WTC11 (cell line): ENCODE results near the gene ASCC1. TPM values are rescaled to one million over a fixed set of nuclear protein-coding genes. Genes with fewer than 3 reads are reported as not detected.
"Not testable (repeated sequence)": the region's sequence is repeated elsewhere in the genome, so short reads cannot be mapped to it uniquely, and the experiment has no call there.

ENCODE experiments used
- ATAC-seq: fragments of 200-7000 bp; cut with Tn5 transposase; 2 replicates; pipeline ENCODE4 v1.10.0; 2021; ENCODE audit warnings: mild to moderate bottlenecking, moderate library complexity
- CTCF ChIA-PET: fragments of 300-600 bp; sonication (Branson Sonifier 250); formaldehyde crosslinking; loops from one replicate; lab custom pipeline; 2021; ENCODE audit warnings: antibody characterized with exemption; lab: Charles Lee
- POLR2A ChIA-PET: fragments of 350-600 bp; sonication (Branson Sonifier 250); formaldehyde crosslinking; loops from one replicate; lab custom pipeline; 2021; ENCODE audit warnings: antibody characterized with exemption; lab: Charles Lee
- DNase-seq: peaks from one replicate; pipeline ENCODE4 v3.0.0; 2021; ENCODE audit warnings: low spot score
- H3K27ac Mint-ChIP-seq: 2 replicates; pipeline ENCODE4 v1.8.0; 2021; ENCODE audit warnings: mixed read lengths
- H3K27me3 Mint-ChIP-seq: 2 replicates; pipeline ENCODE4 v1.8.0; 2021; ENCODE audit warnings: low read depth, mild to moderate bottlenecking, moderate library complexity, mixed read lengths
- H3K36me3 Mint-ChIP-seq: 2 replicates; pipeline ENCODE4 v1.8.0; 2021; ENCODE audit warnings: mixed read lengths
- H3K4me1 Mint-ChIP-seq: 2 replicates; pipeline ENCODE4 v1.8.0; 2022; ENCODE audit warnings: mixed read lengths
- H3K4me3 Mint-ChIP-seq: 2 replicates; pipeline ENCODE4 v1.8.0; 2021; ENCODE audit warnings: mild to moderate bottlenecking, moderate library complexity, mixed read lengths
- H3K9me3 Mint-ChIP-seq: 2 replicates; pipeline ENCODE4 v1.8.0; 2021; ENCODE audit warnings: mixed read lengths
- ARID4B ChIP-seq: sonication (generic); formaldehyde crosslinking; IDR thresholded peaks from 2 replicates; pipeline ENCODE4 v1.8.0; 2023; ENCODE audit warnings: missing genetic modification reagents, mild to moderate bottlenecking, borderline replicate concordance
- EMX1 ChIP-seq: fragments of 250-450 bp; sonication (Bioruptor Pico); IDR thresholded peaks from 2 replicates; pipeline ENCODE4 v1.8.0; 2021; ENCODE audit warnings: mild to moderate bottlenecking
- FOXJ3 ChIP-seq: sonication (generic); formaldehyde crosslinking; IDR thresholded peaks from 2 replicates; pipeline ENCODE4 v1.9.0; 2021; ENCODE audit warnings: missing genetic modification reagents, mild to moderate bottlenecking, borderline replicate concordance
- GABPB1 ChIP-seq: sonication (generic); formaldehyde crosslinking; IDR thresholded peaks from 2 replicates; pipeline ENCODE4 v1.8.1; 2023; ENCODE audit warnings: mild to moderate bottlenecking, missing genetic modification reagents
- HMGA2 ChIP-seq: fragments of 250-450 bp; sonication (Bioruptor Pico); IDR thresholded peaks from 2 replicates; pipeline ENCODE4 v1.4.0; 2021; ENCODE audit warnings: mild to moderate bottlenecking, moderate library complexity
- IRF2 ChIP-seq: sonication (generic); formaldehyde crosslinking; IDR thresholded peaks from 2 replicates; pipeline ENCODE4 v1.8.0; 2022; ENCODE audit warnings: low read depth, missing genetic modification reagents, borderline replicate concordance
- KAT7 ChIP-seq: sonication (generic); formaldehyde crosslinking; IDR thresholded peaks from 2 replicates; pipeline ENCODE4 v1.8.1; 2023; ENCODE audit warnings: missing genetic modification reagents, mild to moderate bottlenecking, borderline replicate concordance
- NR3C1 ChIP-seq: sonication (generic); formaldehyde crosslinking; conservative IDR thresholded peaks from 2 replicates; pipeline ENCODE4 v1.8.1; 2023; ENCODE audit warnings: low read depth, mild to moderate bottlenecking, missing genetic modification reagents
- SP1 ChIP-seq: sonication (generic); formaldehyde crosslinking; conservative IDR thresholded peaks from 2 replicates; pipeline ENCODE4 v1.8.1; 2022; ENCODE audit warnings: missing genetic modification reagents
- STAT6 ChIP-seq: sonication (generic); formaldehyde crosslinking; conservative IDR thresholded peaks from 2 replicates; pipeline ENCODE4 v1.8.1; 2023; ENCODE audit warnings: mild to moderate bottlenecking, low read depth, missing genetic modification reagents, moderate library complexity
- USF2 ChIP-seq: sonication (generic); formaldehyde crosslinking; IDR thresholded peaks from 2 replicates; pipeline ENCODE4 v1.8.1; 2023; ENCODE audit warnings: mild to moderate bottlenecking, missing genetic modification reagents, moderate library complexity
- ZNF281 ChIP-seq: sonication (generic); formaldehyde crosslinking; IDR thresholded peaks from 2 replicates; pipeline ENCODE4 v1.8.0; 2023; ENCODE audit warnings: mild to moderate bottlenecking, missing genetic modification reagents
- ZNF317 ChIP-seq: sonication (generic); formaldehyde crosslinking; IDR thresholded peaks from 2 replicates; pipeline ENCODE4 v1.8.1; 2023; ENCODE audit warnings: low read depth, mild to moderate bottlenecking, moderate library complexity, missing genetic modification reagents, borderline replicate concordance
- ZNF532 ChIP-seq: fragments of 250-450 bp; sonication (Bioruptor Pico); IDR thresholded peaks from 2 replicates; pipeline ENCODE4 v1.9.0; 2021; ENCODE audit warnings: mild to moderate bottlenecking, borderline replicate concordance
- total RNA-seq: library from RNA; stranded (reverse); gene quantifications from 3 replicates; pipeline ENCODE4 v1.2.3, GENCODE V29; 2021

The ASCC1 gene
- total RNA-seq, 1 experiment from 2014 or later, result 30.4 TPM

GRCh38 chr10:72250666-72251065 is 34.6 kb upstream of the ASCC1 start:
- ChIA-PET CTCF (no interaction called here), POLR2A (interaction anchor here (1.6 kb wide), 1 partner anchor 10 kb away, joined by 5 read pairs; no protein-coding TSS in a partner anchor)
- H3K27me3 Mint-ChIP-seq, result no peaks in the 10 kb centered on the region
- TF ChIP-seq KAT7 (CRISPR knock-in tag), result no peak
- TF ChIP-seq ZNF532, result no peak
- TF ChIP-seq ZNF317 (CRISPR knock-in tag), result no peak
- TF ChIP-seq STAT6 (CRISPR knock-in tag), result no peak
- TF ChIP-seq ZNF281 (CRISPR knock-in tag), result no peak
- TF ChIP-seq IRF2 (CRISPR knock-in tag), result no peak
- no peak for TF ChIP-seq HMGA2 (CRISPR knock-in tag)
- no peak for TF ChIP-seq ARID4B (CRISPR knock-in tag)
- TF ChIP-seq USF2, result no peak
- no peak for TF ChIP-seq NR3C1 (CRISPR knock-in tag)
- TF ChIP-seq SP1 (CRISPR knock-in tag), result no peak
- no peak for TF ChIP-seq FOXJ3 (CRISPR knock-in tag)
- no peak for TF ChIP-seq GABPB1 (CRISPR knock-in tag)
- no peak for TF ChIP-seq EMX1 (CRISPR knock-in tag)
- H3K9me3 Mint-ChIP-seq, result no peaks in the 10 kb centered on the region
- H3K4me1 Mint-ChIP-seq, result peaks cover 35% of the 10 kb centered on the region
- H3K27ac Mint-ChIP-seq, result no peak overlapping the region
- ATAC-seq, result no peak
- no peak overlapping the region for H3K4me3 Mint-ChIP-seq
- no peak for DNase-seq
- no peaks in the 10 kb centered on the region for H3K36me3 Mint-ChIP-seq

GRCh38 chr10:72249176-72249862 is 33.2 kb upstream of the ASCC1 start:
- H3K9me3 Mint-ChIP-seq, H3K27ac Mint-ChIP-seq, CTCF ChIA-PET, H3K4me3 Mint-ChIP-seq, H3K27me3 Mint-ChIP-seq, DNase-seq, H3K36me3 Mint-ChIP-seq, ATAC-seq: not testable (repeated sequence)
- POLR2A ChIA-PET, result interaction anchor here (1.0 to 2.3 kb wide), 4 partner anchors 11 to 33 kb away, joined by 3 to 13 read pairs (median 6); partner anchors contain the start of gene ASCC1
- H3K4me1 Mint-ChIP-seq, result peaks cover 27% of the 10 kb centered on the region
